Measurements from ENCODE around the gene PTPRH. TPM values are rescaled to one million over a fixed set of nuclear protein-coding genes. Genes with fewer than 3 reads are reported as not detected.

Gene PTPRH
- total and polyA plus RNA-seq, 9 of the 15 experiments (the other 6 are each of a cell fraction or from before 2014, with no cell fraction given) = 0.87 to 34.3 (median 22.7) TPM

GRCh38 chr19:55165952-55166529 is 43.3 kb downstream of the PTPRH start (continued):
- TF ChIP-seq ATF7 (IDR thresholded peaks at IDR 0.05) (no peak; the same call in 1 of the 2 replicates), BHLHE40 (IDR thresholded peaks at IDR 0.05; ENCODE audit: low read length) (0 out of 2 replicates have a peak, but pooled peaks have one; percentile 34), OTX1 (CRISPR knock-in tag; IDR thresholded peaks at IDR 0.05) (0 out of 2 replicates have a peak, but pooled peaks have one; percentile 8), THRAP3 (IDR thresholded peaks at IDR 0.05; ENCODE audit: borderline replicate concordance) (0 out of 2 replicates have a peak, but pooled peaks have one; percentile 5), MLX (CRISPR knock-in tag; conservative IDR thresholded peaks at IDR 0.05) (no peak), CBFB (CRISPR knock-in tag; IDR thresholded peaks at IDR 0.05) (peak; percentile 60; the same call in 1 of the 2 replicates), SRF (CRISPR knock-in tag; IDR thresholded peaks at IDR 0.05) (0 out of 4 replicates have a peak, but pooled peaks of 1 of the 2 experiments have one; percentile 43), HDAC1 (IDR thresholded peaks at IDR 0.05) (peak in 1 of 2 experiments; percentile 82; a peak in 2 of 4 replicates), SAP30 (IDR thresholded peaks at IDR 0.05; ENCODE audit: borderline replicate concordance, insufficient read depth, low read depth, low read length, poor library complexity, severe bottlenecking) (peak; percentile 91), SMAD1 (IDR thresholded peaks at IDR 0.05; ENCODE audit: low read depth, low read length, partially characterized antibody) (no peak), PHB2 (IDR thresholded peaks at IDR 0.05; ENCODE audit: low read depth) (no peak), SIX5 (IDR thresholded peaks at IDR 0.05; ENCODE audit: borderline replicate concordance in 1 of 2, insufficient read depth in 1 of 2, low read depth in 1 of 2, low read length in 2 of 2) (peak; percentile 90 to 95), ZNF668 (CRISPR knock-in tag; IDR thresholded peaks at IDR 0.05) (no peak), MAZ (CRISPR knock-in tag; conservative IDR thresholded peaks at IDR 0.05 in 1 of 2, IDR thresholded peaks at IDR 0.05 in 1 of 2) (peak in 1 of 2 experiments; percentile 59; a peak in 2 of 4 replicates), CBFA2T2 (conservative IDR thresholded peaks at IDR 0.05) (no peak), NBN (IDR thresholded peaks at IDR 0.05; ENCODE audit: low read depth) (no peak), DNMT1 (IDR thresholded peaks at IDR 0.05) (no peak; the same call in 1 of the 2 replicates), ZNF79 (CRISPR knock-in tag; IDR thresholded peaks at IDR 0.05; ENCODE audit: low read depth) (no peak), SMAD3 (CRISPR knock-in tag; conservative IDR thresholded peaks at IDR 0.05) (no peak), ETS2 (tag; IDR thresholded peaks at IDR 0.05; ENCODE audit: borderline replicate concordance, poor library complexity, severe bottlenecking) (no peak), ZNF24 (IDR thresholded peaks at IDR 0.05) (no peak), CTBP1 (IDR thresholded peaks at IDR 0.05; ENCODE audit: borderline replicate concordance) (peak; percentile 50), ZNF780A (CRISPR knock-in tag; IDR thresholded peaks at IDR 0.05) (no peak), ZNF12 (CRISPR knock-in tag; IDR thresholded peaks at IDR 0.05) (no peak), RBFOX2 (IDR thresholded peaks at IDR 0.05; ENCODE audit: low read depth, low read length) (peak; percentile 33; the same call in 1 of the 2 replicates), L3MBTL2 (IDR thresholded peaks at IDR 0.05) (peak; percentile 11; the same call in 1 of the 2 replicates), ZNF282 (CRISPR knock-in tag; IDR thresholded peaks at IDR 0.05) (no peak), RFX5 (IDR thresholded peaks at IDR 0.05; ENCODE audit: low read depth, low read length) (no peak), GATAD2B (IDR thresholded peaks at IDR 0.05; ENCODE audit: borderline replicate concordance) (no peak), NR2C1 (IDR thresholded peaks at IDR 0.05) (peak; percentile 14; the same call in 1 of the 2 replicates), NR2C1 (tag; IDR thresholded peaks at IDR 0.05) (peak; percentile 75)

Measured in K562 (cell line).